ENCODE data around the gene MBD5.

The MBD5 gene

GRCh38 chr2:148493822-148494563 is 473.1 kb downstream of the MBD5 start:
- DNase-seq (ENCODE audit: low read depth in 2 of 2): no peak
- no peak overlapping the region for H3K4me3 ChIP-seq (replicated peaks in 1 of 2; ENCODE audit: low read depth in 2 of 2, low read length in 2 of 2)

GRCh38 chr2:148495586-148495985 is 474.7 kb downstream of the MBD5 start:
- no peak overlapping the region for H3K4me3 ChIP-seq (replicated peaks in 1 of 2; ENCODE audit: low read depth in 2 of 2, low read length in 2 of 2)
- DNase-seq (ENCODE audit: low read depth in 2 of 2): no peak
- TF ChIP-seq CTCF (IDR thresholded peaks at IDR 0.05; ENCODE audit: low read depth, low read length): no peak

More at GRCh38 chr2:148493822-148494563, 473.1 kb downstream of the MBD5 start:
- no peak for TF ChIP-seq CTCF (IDR thresholded peaks at IDR 0.05; ENCODE audit: low read depth, low read length)

- TF ChIP-seq CTCF (IDR thresholded peaks at IDR 0.05; ENCODE audit: low read depth, low read length): no peak
- H3K4me3 ChIP-seq (replicated peaks in 1 of 2; ENCODE audit: low read depth in 2 of 2, low read length in 2 of 2): no peak overlapping the region
- no peak for DNase-seq (ENCODE audit: low read depth in 2 of 2)
These were observed 480.7 kb downstream of the MBD5 start for GRCh38 chr2:148501545-148501944.

GRCh38 chr2:148503516-148503915 is 482.6 kb downstream of the MBD5 start:
- TF ChIP-seq CTCF (IDR thresholded peaks at IDR 0.05; ENCODE audit: low read depth, low read length): no peak
- no peak overlapping the region for H3K4me3 ChIP-seq (replicated peaks in 1 of 2; ENCODE audit: low read depth in 2 of 2, low read length in 2 of 2)
- DNase-seq (ENCODE audit: low read depth in 2 of 2): no peak

- DNase-seq (ENCODE audit: low read depth in 2 of 2): no peak
- no peak overlapping the region for H3K4me3 ChIP-seq (replicated peaks in 1 of 2; ENCODE audit: low read depth in 2 of 2, low read length in 2 of 2)
- TF ChIP-seq CTCF (IDR thresholded peaks at IDR 0.05; ENCODE audit: low read depth, low read length): no peak
These were observed 487.1 kb downstream of the MBD5 start for GRCh38 chr2:148507970-148508369.

GRCh38 chr2:148508878-148509287 is 488.0 kb downstream of the MBD5 start:
- no peak for DNase-seq (ENCODE audit: low read depth in 2 of 2)
- H3K4me3 ChIP-seq (replicated peaks in 1 of 2; ENCODE audit: low read depth in 2 of 2, low read length in 2 of 2): no peak overlapping the region
- TF ChIP-seq CTCF (IDR thresholded peaks at IDR 0.05; ENCODE audit: low read depth, low read length): no peak

Measured in cardiac fibroblast (primary cell).